Measurements from ENCODE around the gene MAD1L1.

Gene MAD1L1

DNA sequence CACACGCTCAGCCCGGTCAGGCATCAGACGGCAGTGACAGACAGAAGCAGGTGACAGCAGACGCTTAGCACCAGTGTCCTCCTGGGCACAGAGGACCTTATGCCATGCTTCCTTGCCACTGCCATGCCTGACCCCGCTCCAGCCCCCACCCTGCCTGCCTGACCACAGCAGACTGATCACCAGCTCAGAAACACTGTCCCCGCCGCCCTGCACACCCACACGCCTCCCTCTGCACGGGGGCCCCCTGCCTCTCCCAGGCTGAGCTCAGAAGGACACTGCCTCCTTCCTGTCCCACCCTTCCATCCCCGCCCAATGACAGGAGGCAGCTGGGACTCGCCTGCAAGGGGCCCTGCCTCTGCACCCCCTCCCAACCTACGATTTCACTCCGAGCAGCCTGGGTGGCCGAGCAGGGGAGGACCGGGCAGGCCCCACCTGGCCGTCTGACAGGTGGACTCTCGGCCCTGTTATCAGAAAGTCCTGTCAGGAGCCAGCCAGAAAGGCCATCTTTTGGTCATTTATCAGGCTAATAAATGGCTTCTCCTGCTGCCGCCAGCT lies 379.2 kb downstream of the MAD1L1 start:
- no peak for DNase-seq

DNA sequence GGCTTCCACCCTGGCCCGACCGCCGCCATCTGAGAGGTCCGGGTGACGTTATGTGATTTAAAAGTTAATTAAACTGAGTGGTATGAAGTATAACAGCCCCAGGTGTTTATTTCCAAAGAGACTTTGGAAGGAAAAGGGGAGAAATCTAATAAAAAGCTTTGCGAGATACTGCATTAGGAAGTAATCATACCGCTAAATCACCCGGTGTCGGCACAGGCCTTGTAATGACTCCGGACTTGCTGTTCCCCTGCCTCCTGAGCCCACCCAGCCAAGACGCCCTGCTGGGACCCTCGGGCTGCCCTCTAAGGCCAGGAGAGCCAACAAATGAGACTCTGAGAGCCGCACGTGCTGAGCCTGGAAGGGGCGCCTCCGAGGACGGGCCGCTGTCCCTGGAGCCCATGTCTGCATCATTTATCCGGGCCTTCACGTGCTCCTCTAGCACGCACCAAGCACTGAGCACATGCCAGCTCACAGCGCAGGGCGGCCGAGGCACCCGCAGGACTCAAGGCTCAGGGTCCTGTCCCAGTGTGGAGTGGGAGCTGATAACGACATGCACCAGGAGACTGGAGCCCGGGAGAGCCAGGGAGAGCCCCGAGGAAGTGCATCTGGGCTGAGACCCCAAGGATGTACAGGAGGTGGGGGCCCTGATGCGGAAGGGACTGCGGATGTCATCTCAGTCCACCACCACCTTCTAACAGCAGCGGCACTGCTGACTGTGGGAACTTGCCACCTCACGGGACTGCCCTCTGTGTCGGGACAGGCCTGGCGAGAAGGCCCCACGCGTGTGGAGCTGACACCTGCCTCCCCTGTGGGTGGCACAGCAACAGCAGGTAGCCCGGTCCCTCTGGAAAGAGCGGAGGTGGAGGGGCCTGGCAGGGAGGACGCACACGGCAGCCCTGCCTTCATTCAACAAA lies 380.0 kb downstream of the MAD1L1 start:
- no peak for DNase-seq

DNA sequence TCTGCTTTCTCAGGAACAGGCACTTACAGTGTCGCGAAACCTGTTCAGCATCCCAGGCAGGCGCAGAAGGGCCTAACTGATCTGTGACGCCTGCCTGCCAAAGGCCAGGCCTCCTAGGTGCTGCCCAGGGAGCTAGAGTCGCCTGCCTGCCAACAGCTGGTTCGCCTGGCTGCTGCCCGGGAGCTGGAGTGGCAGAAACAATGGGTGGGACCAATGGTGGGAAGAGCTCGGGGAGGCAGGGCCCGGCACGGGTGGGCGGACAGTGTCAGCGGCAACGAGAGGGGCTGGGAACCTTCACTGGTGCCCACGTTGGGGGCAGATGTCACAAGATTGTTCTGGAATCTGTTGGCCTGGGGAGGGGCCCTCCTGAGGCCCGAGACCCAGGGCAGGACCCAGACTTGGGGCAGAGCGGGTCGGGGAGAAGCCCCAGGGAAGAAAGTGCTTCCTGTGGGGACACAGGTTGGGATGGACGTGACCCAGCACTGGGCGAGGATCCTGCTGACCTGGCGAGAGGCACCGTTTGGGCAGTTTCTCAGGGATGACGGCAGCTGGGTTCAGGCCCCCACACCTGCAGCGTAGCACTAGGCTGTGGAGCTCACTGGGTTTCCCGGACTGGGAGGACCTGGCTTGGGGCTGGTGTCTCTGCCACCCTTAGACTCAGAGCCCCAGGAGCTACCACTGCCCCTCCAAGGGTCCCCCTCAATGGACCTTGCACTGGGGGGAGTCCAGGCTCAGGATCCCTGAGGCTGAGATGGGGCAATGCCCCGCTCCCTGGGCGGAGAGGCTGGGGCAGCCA lies 380.8 kb downstream of the MAD1L1 start:
- DNase-seq: no peak

DNA sequence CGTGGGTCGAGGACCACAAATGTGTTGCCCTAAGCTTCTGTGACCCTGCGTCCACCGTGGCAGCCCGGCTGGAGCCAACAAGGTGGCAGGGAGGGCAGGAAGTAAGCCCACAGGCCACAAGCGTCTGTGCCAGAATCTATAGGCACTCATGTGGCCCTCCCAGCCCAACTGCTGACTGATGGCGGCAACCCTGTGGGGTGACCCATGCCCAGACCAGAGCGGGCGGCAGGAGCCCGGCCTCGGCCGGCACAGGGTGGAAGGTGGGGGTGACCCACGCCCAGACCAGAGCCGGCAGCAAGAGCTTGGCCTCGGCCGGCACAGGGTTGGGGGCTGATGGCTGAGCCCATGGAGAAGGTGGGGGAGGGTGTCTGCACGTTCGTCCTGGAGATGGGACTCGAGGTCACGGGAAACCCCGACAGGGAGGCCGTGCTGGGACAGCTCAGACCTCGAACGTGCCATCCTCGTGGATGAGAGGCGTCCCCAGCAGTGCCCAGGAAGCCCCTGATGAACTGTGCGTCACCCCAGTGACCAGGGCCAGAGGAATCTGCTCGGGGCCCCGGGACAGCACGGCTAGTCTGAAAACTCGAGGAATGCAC lies 381.7 kb downstream of the MAD1L1 start:
- no peak for DNase-seq

DNA sequence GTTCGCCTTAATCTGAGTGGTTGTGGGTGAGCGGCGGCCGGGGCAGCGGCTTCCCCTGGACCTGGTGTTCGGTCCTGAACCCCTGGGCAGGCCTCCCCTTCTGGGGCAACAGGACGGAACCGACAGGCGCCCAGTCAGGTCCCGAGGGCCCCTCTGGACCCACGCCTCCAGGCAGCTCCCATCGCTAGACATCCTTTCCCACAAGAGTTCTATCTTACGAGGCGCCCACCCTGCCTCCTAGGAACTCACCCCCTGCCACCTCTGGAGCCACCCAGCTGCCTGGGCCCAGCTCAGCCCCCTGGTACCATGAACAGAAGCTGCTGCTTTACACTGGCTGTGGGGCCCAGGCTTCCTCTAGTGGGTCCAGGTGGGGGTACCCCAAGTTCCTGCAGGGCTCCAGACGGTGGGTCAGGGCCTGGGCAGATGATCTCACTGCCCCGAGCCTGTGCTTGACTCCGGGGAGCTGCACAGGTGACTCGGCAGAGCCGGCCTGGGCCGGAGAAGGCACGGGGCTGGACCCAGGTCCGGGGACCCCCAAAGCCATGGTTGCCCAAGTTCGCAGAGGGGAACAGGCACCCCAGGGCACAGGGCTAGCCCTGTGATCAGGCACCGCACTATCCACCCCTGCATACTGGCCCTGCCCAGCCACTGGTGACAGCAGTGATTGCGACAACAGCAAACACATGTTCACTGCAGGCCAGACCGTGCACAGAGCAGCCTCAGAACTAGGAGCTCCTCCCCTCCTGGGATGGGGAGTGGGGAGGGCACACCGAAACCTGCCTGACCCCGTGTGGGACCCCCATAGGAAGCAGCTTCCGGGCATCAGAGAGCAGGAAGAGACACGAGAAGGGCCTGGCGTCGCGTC lies 382.4 kb downstream of the MAD1L1 start:
- no peak for DNase-seq

DNA sequence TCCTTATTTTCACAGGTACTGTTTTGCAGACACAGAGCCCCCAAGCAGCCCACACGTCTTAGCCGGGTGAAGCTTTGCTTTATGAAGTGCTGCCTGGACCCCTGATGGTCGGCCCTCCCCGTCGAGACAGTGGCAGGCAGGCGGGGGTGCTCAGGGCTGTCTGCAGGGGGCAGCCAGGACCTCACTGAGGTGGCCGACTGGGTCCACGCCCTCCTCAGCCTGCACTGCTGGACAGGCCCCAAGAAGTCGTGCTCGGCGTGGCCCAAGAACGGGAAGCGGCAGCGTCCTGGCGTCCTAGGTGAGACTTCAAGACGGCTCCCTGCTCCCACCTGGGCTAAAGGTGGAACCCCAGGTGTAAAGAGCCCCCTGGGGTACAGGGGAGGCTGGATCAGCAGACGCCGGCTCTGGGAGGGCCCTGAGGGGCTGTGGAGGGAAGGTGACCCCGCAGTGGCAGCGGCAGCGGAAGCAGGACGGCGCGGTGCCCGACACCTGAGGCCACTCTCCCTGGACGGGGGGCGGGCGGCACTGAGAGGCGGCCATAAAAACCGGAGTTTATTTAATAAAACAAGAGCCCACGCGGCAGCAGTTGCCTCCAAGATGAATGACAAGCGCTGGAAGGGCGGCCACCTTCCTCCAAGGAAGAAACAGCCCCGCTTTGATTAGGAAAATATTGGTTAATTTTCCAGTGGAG lies 383.2 kb downstream of the MAD1L1 start:
- DNase-seq: no peak

DNA sequence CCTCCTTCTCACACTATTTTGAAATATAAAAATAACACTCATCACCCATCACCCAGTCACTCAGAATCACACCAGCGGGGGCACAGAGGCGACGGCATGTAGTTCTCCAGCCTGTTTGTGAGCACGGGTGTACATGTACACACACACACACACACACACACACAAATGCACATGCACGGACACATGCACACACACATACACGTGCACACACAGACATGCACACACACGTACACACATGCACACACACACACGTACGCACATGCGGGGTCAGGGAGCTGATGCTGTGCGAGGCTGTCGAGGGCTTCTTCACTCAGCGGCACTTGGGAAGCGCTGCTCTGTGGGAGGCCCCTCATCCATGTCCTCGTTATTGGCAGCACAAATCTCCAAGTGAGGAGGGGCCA lies 383.8 kb downstream of the MAD1L1 start:
- DNase-seq: no peak

DNA sequence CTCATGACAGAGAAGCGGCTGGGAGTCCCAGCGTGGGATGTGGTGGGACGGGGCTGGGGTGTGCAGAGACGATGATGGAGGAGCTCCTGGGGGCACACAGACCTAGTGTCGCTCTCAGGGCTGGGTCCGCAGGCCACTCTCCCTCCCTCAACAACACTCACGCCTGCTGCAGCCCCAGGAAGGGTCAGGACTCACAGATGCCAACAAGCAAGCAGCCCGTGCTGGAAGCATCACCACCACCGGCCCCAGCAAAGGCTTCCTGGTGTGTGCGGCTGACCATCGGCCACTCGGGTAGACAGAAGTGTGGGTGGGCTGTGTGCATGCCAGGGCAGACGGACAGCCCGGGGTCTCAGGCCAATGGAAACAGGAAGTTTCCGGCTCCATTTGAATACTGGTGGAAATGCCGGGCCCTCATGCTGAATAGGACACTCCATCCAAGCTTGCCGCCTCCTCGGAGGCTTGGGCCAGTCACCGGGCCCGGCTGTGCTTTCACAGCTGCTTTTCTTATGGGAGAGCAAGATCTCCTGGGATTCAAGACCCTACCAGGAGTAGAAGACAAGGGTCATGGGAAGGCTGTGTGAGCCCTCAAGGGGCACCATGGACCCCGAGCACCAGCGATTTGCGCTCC lies 384.6 kb downstream of the MAD1L1 start:
- no peak for DNase-seq

DNA sequence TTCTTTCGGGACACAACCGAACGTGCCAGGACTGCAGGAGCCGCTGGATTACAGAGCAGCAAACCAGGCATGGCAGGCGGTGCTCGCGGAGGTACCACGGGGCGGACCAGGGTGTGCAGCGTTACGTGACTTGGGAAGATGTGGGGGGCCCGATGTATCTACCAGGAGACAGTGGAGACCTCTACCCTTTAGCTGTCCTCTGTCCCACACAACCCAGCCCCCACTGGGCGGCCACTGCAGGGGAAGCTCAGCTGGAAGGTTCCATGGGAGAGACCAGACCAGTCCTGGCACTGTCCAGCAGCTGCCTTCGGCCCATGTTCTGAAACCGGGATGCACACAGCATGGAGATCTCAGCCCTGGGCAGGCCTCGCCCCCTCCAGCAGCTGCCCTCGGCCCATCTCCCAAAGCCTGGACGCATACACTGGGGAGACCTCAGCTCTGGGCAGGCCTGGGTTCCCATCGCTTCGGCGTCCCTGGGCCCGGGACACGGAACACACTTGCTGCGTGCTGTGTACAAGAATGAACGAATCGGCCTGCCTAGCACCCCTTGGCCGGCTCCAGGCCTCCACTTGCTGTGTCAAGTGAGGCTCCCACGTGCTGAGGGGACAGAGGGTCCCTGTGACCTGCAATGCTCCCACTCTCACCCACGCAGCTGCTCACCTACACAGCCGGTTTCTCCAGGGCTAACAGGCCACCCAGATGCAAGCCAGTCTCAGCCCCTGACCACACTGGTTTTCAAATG lies 385.3 kb downstream of the MAD1L1 start:
- DNase-seq: no peak

DNA sequence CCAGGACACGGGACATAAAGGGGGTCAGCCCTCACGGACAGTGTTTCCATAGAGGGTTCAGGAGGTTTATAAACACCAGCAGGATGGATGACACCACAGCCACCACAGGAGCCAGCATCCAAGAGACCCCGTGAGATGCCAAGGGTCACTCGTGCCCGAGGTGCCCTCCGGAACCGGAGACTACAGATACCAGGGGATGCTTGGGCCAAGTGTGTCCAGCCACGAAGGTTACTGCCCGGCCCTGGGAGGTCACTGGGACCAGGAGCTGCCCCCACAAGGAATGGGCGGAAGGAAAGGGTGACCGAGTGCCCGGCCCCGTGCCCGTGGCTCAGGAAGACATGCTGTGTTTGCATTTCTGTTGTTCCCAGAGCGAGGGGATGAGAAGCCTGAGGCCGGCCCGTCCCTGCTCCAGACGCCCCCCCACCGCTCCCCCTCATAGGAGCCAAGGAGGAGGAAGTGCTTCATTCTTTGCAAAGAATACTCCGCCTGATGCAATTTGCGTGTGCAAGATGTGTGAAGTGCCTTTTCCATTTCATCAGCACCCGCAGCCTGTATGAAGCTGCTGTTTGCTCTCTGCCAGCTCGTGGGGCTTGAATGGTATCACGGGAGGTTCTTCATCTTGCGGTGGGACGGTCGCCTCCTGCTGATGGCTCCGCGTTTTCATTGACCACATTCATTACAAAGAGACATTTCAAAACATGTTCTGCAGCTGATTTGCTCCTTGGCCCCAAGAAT lies 386.2 kb downstream of the MAD1L1 start:
- DNase-seq: no peak

DNA sequence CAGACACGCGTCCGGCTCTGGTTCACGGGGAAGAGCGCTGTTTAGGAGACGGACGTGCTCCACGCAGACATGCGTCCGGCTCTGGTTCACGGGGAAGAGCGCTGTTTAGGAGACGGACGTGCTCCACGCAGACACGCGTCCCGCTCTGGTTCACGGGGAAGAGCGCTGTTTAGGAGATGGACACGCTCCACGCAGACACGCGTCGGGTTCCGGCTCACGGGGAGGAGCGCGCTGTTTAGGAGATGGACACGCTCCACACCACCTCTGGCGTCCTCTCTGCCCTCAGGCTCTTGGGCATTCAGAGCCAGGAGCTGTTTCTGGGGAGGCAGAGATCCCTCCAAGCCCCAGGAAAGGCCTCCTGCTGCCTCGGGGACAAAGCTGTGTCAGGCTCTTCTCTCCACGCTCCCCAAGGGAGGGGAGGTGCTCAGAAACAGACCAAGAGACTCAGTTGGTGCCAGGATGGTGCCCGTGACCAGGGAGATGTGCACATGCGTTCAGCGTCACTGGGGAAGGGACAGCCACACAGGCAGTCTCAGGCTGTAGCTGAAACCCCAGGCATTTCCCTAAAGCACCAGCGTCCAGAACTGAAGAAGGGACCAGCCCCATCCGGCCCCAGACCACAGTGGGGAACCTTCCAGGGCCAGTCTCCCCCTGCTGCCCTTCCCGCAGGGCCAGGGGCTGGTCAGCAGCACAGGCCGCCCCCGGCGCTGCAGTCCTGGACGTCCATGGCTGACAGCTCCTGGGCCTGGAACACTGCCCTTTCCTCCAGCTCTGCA lies 387.0 kb downstream of the MAD1L1 start:
- DNase-seq: no peak

DNA sequence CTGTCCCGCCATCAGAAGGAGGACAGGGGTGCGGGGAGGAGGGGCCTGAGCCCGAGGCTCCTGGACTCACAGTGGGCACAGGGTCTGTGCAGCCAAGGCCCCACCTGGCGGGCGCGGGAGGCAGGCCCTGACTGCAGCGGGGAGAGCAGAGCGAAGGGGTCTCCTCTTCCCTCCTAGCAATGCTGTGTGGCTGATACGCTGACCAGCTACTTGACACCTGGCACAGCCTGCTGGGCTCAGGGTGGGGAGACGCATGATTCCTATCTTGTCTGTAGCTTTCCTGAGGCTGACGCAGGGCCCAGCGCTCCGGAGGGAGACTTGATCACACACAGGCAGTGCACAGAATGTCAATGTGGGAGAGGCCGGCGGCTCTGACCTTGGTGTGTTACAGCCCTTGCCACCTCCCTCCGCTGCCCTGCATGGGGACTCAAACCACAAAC lies 387.8 kb downstream of the MAD1L1 start:
- no peak for DNase-seq

DNA sequence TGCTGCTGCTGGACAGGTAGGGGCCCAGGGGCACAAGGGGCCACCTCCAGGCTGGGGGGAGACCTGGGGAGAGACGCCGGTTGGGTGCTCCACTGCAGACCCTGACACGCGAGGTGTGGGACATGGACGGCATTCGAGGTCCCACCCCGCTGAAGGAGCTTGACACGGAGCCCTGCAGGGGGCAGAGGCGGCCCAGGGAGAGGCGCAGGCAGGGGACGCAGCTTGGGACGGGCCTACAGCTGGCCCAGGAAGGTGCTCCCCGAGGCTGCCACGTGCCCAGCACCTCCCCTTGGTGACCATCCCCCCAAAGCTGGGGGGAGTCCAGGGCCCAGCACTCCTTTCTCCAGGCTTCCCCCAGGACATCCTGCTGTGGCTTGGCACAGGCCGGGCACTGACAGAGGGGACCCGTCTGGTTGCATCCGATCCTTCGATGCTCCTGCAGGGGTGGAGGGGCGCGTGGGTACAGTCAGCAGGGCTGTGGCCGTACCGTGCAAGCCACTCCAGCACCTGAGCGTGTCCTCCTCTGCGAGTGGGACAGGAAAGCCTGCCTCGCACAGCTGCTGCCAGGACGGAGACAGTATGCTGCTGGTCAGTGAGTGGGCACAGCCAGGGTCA lies 388.3 kb downstream of the MAD1L1 start:
- no peak for DNase-seq

DNA sequence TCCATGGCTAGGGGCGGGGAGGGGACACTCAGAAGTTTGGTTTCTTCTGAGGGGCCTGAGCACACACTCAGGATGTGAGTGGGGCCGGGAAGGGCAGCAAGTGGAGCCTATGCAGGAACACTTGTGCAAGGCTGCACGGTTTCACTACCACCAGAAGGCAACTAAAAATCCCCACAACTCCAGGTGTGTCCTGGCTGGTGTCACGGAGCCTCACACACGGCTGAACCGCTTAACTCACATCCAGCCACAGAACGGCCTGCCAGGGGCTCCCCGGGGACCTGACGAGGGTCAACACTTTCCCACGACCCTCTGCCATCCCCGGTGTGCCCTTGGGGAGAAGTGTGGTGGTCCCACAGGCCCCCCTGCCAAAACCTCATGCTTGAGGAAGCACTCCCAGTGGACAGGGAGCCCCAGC lies 388.8 kb downstream of the MAD1L1 start:
- no peak for DNase-seq

DNA sequence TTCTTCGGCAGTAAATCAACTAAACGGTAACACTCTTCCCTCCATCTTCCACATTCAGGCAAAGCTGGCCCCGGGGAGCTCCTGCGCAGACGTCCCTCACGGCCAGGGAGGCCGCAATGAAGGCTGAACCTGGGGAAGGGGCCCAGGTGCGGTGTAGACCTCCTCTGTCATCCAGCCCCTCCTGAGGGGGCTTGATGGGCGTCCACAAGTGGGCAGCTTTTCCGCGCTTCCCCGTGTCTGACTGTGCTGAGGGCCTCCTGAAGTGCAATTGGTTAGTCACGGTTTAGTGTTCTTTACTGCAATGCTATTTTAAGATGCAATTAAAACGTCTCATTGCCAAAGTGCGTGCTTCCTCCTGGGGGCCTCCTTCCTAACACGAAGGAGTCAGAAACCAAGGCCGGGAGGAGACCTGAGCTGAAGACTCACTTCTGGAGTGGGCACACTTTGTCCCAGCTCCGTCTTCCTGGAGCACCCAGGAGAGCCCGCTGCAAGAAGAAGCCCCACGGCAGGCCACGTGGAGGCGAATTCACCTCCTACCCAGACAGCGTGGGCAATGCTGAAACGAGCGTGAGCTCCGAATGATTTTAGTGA lies 389.4 kb downstream of the MAD1L1 start:
- no peak for DNase-seq

DNA sequence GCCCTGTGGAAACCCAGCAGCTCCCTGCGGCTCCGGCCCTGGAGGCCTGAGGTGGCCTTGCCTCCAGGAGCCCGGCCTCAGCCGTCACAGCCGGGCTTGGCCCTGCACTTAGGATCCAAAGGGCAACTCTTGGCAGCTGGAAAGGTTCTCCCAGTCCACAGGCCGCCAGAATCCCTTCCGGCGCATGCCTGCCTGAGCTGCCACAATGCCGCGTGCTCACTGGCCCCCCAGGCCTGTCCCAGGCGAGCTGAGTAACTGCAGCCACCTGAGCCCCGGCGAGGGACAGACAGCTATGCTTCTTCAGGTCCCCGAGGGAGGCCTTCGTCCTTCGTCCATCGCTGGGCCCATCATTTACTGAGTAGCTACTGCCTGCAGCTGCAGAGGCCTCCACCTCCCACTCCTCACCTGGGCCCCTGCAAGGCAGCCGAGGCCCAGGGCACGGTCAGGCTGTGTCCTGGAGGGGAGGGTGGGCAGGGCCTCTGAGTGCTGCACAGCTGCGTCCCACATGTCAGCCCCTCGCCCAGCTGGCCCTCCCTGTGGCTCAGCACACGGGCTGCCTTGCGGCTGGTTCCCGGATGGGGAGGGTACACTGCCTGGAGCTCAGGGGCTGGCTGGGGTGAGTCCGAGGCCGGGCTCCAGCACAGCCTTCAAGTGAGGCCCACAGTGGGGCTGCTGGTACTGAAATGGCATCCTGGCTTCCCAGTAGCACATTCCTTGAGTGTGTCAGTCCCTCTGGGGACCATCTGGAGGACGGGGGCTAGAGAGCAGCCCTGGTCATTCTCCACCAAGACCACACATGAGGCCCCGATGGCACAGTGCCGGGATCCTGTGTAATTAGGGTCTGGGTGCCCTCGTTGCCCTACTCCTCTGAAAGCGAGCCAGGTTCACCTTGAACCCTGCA lies 390.2 kb downstream of the MAD1L1 start:
- DNase-seq: no peak
